ENCODE measurements around the gene SBF2.
"Not testable (repeated sequence)": the region's sequence is repeated elsewhere in the genome, so short reads cannot be mapped to it uniquely, and the experiment has no call there.

SBF2 gene

GRCh38 chr11:9972989-9973388 is 321.0 kb downstream of the SBF2 start:
- Mint-ChIP-seq H3K27me3 (no peaks in the 10 kb centered on the region), H3K9me3 (no peaks in the 10 kb centered on the region), H3K4me3 (no peak overlapping the region), H3K36me3 (ENCODE audit: low read depth) (no peaks in the 10 kb centered on the region), H3K4me1 (ENCODE audit: low read depth) (peaks cover 2% of the 10 kb centered on the region), H3K27ac (no peak overlapping the region)

- Mint-ChIP-seq H3K36me3 (ENCODE audit: low read depth) (no peaks in the 10 kb centered on the region), H3K4me3 (no peak overlapping the region), H3K27ac (no peak overlapping the region), H3K4me1 (ENCODE audit: low read depth) (peaks cover 2% of the 10 kb centered on the region), H3K27me3 (no peaks in the 10 kb centered on the region), H3K9me3 (no peaks in the 10 kb centered on the region)
Observed at GRCh38 chr11:9971894-9972293, 322.1 kb downstream of the SBF2 start.

- Mint-ChIP-seq H3K9me3 (no peaks in the 10 kb centered on the region), H3K36me3 (ENCODE audit: low read depth) (no peaks in the 10 kb centered on the region), H3K4me1 (ENCODE audit: low read depth) (peaks cover 2% of the 10 kb centered on the region), H3K27me3 (no peaks in the 10 kb centered on the region), H3K27ac (no peak overlapping the region), H3K4me3 (no peak overlapping the region)
Observed at GRCh38 chr11:9969068-9969467, 325.0 kb downstream of the SBF2 start.

- Mint-ChIP-seq H3K4me3 (no peak overlapping the region), H3K27ac (no peak overlapping the region), H3K9me3 (no peaks in the 10 kb centered on the region), H3K4me1 (ENCODE audit: low read depth) (no peaks in the 10 kb centered on the region), H3K36me3 (ENCODE audit: low read depth) (peaks cover 16% of the 10 kb centered on the region), H3K27me3 (no peaks in the 10 kb centered on the region)
Observed at GRCh38 chr11:9962722-9963121, 331.3 kb downstream of the SBF2 start.

- Mint-ChIP-seq H3K9me3 (no peaks in the 10 kb centered on the region), H3K36me3 (ENCODE audit: low read depth) (peaks cover 16% of the 10 kb centered on the region), H3K27ac (no peak overlapping the region), H3K27me3 (no peaks in the 10 kb centered on the region), H3K4me1 (ENCODE audit: low read depth) (no peaks in the 10 kb centered on the region), H3K4me3 (no peak overlapping the region)
Observed at GRCh38 chr11:9957072-9957471, 336.9 kb downstream of the SBF2 start.

- no peak overlapping the region for H3K4me3 Mint-ChIP-seq
- peaks cover 16% of the 10 kb centered on the region for H3K36me3 Mint-ChIP-seq (ENCODE audit: low read depth)
Observed at GRCh38 chr11:9956483-9956882, 337.5 kb downstream of the SBF2 start.

GRCh38 chr11:9955391-9955790 is 338.6 kb downstream of the SBF2 start:
- Mint-ChIP-seq H3K27ac (no peak overlapping the region), H3K9me3 (no peaks in the 10 kb centered on the region), H3K4me3 (no peak overlapping the region), H3K27me3 (no peaks in the 10 kb centered on the region), H3K4me1 (ENCODE audit: low read depth) (no peaks in the 10 kb centered on the region), H3K36me3 (ENCODE audit: low read depth) (peaks cover 15% of the 10 kb centered on the region)

More at GRCh38 chr11:9956483-9956882, 337.5 kb downstream of the SBF2 start:
- Mint-ChIP-seq H3K9me3 (no peaks in the 10 kb centered on the region), H3K4me1 (ENCODE audit: low read depth) (no peaks in the 10 kb centered on the region), H3K27ac (no peak overlapping the region), H3K27me3 (no peaks in the 10 kb centered on the region)

- Mint-ChIP-seq H3K4me1 (ENCODE audit: low read depth) (no peaks in the 10 kb centered on the region), H3K9me3 (no peaks in the 10 kb centered on the region), H3K27me3 (no peaks in the 10 kb centered on the region), H3K36me3 (ENCODE audit: low read depth) (peaks cover 7% of the 10 kb centered on the region), H3K4me3 (no peak overlapping the region), H3K27ac (no peak overlapping the region)
Observed at GRCh38 chr11:9953994-9954626, 339.9 kb downstream of the SBF2 start.

- Mint-ChIP-seq H3K36me3 (ENCODE audit: low read depth) (peaks cover under 1% of the 10 kb centered on the region), H3K4me3 (no peak overlapping the region), H3K4me1 (ENCODE audit: low read depth) (no peaks in the 10 kb centered on the region), H3K27ac (no peak overlapping the region), H3K27me3 (no peaks in the 10 kb centered on the region), H3K9me3 (no peaks in the 10 kb centered on the region)
Observed at GRCh38 chr11:9952511-9953196, 341.4 kb downstream of the SBF2 start.

GRCh38 chr11:9951807-9952206 is 342.2 kb downstream of the SBF2 start:
- Mint-ChIP-seq H3K27ac (no peak overlapping the region), H3K9me3 (no peaks in the 10 kb centered on the region), H3K27me3 (no peaks in the 10 kb centered on the region), H3K4me3 (no peak overlapping the region), H3K36me3 (ENCODE audit: low read depth) (peaks cover 4% of the 10 kb centered on the region), H3K4me1 (ENCODE audit: low read depth) (no peaks in the 10 kb centered on the region)

GRCh38 chr11:9950462-9950861 is 343.6 kb downstream of the SBF2 start:
- H3K27me3 Mint-ChIP-seq: no peaks in the 10 kb centered on the region
- H3K36me3 Mint-ChIP-seq (ENCODE audit: low read depth): peaks cover 12% of the 10 kb centered on the region
- H3K27ac Mint-ChIP-seq: no peak overlapping the region
- H3K4me3 Mint-ChIP-seq: no peak overlapping the region
- H3K4me1 Mint-ChIP-seq (ENCODE audit: low read depth): no peaks in the 10 kb centered on the region
- peaks cover 3% of the 10 kb centered on the region for H3K9me3 Mint-ChIP-seq

GRCh38 chr11:9947231-9947864 is 346.7 kb downstream of the SBF2 start:
- Mint-ChIP-seq H3K4me1 (ENCODE audit: low read depth) (no peaks in the 10 kb centered on the region), H3K27ac (no peak overlapping the region), H3K27me3 (no peaks in the 10 kb centered on the region), H3K36me3 (ENCODE audit: low read depth) (peaks cover 18% of the 10 kb centered on the region), H3K9me3 (peaks cover 3% of the 10 kb centered on the region), H3K4me3 (no peak overlapping the region)

GRCh38 chr11:9945680-9946079 is 348.3 kb downstream of the SBF2 start:
- peaks cover 18% of the 10 kb centered on the region for H3K36me3 Mint-ChIP-seq (ENCODE audit: low read depth)
- H3K4me3 Mint-ChIP-seq; H3K27ac Mint-ChIP-seq; H3K9me3 Mint-ChIP-seq; H3K27me3 Mint-ChIP-seq; H3K4me1 Mint-ChIP-seq (ENCODE audit: low read depth): not testable (repeated sequence)

GRCh38 chr11:9943386-9944110 is 350.5 kb downstream of the SBF2 start:
- no peaks in the 10 kb centered on the region for H3K27me3 Mint-ChIP-seq

GRCh38 chr11:9941991-9942390 is 352.0 kb downstream of the SBF2 start:
- Mint-ChIP-seq H3K9me3 (peaks cover 3% of the 10 kb centered on the region), H3K36me3 (ENCODE audit: low read depth) (peaks cover 14% of the 10 kb centered on the region), H3K4me3 (no peak overlapping the region), H3K27ac (no peak overlapping the region), H3K27me3 (no peaks in the 10 kb centered on the region), H3K4me1 (ENCODE audit: low read depth) (no peaks in the 10 kb centered on the region)

More at GRCh38 chr11:9943386-9944110, 350.5 kb downstream of the SBF2 start:
- Mint-ChIP-seq H3K4me3 (no peak overlapping the region), H3K36me3 (ENCODE audit: low read depth) (peaks cover 18% of the 10 kb centered on the region), H3K4me1 (ENCODE audit: low read depth) (no peaks in the 10 kb centered on the region), H3K27ac (no peak overlapping the region), H3K9me3 (peaks cover 3% of the 10 kb centered on the region)

Data from stimulated activated naive CD8-positive, alpha-beta T cell treated with anti-CD3 and anti-CD28 coated beads, Interleukin-15, Interleukin-2, amounts not matched to agents 100 ng/mL and 50 ng/mL, for 24 hours (primary cell).